GM19452 (cell line): ENCODE data around the gene DAB1.

Experiments
- ATAC-seq: cut with Tn5 transposase; IDR thresholded peaks from one replicate; pipeline ENCODE4 v1.9.1; 2021; ENCODE audit not compliant: unreplicated experiment

Gene DAB1

GRCh38 chr1:57321776-57322175, 102.1 kb downstream of the DAB1 start:
- ATAC-seq = no peak

- no peak for ATAC-seq
These were observed 104.1 kb downstream of the DAB1 start for GRCh38 chr1:57319791-57320190.

DNA sequence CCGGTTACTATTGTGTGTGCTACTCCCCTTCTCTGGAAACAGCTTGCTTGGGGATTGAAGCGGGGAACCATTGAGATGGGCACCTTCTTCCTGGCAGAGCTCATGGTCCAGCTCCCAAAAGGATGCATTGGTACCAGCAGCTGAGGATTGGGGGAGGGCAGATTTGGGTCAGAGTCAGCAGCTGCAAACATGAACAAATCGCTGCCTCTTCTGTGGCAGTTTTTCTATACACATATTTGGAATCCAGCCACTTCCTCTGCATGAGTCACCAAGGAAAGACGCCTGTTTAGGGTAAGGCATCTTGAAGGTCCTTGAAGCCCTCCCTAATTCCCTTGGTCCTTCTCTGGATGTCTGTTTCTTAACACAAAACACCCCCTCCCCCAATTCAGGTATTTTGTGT, 104.7 kb downstream of the DAB1 start:
- ATAC-seq = no peak

DNA sequence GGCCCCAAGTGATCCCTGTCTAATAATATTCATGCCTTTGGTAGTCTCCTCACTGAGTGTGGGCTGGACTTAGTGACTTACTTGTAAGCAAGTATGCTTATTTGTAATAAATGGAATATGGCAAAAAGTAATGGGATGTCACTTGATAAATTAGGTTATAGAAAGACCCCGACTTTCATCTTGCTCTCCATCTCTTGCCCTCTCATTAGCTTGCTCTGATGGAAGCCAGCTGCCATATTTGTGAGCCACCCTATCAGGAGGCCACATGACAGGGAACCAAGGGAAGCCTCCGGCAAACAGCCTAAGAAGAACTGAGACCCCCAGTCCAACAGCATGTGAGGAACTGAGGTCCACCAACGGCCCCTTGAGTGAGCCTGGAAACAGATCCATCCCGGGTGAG, 107.0 kb downstream of the DAB1 start:
- no peak for ATAC-seq

DNA sequence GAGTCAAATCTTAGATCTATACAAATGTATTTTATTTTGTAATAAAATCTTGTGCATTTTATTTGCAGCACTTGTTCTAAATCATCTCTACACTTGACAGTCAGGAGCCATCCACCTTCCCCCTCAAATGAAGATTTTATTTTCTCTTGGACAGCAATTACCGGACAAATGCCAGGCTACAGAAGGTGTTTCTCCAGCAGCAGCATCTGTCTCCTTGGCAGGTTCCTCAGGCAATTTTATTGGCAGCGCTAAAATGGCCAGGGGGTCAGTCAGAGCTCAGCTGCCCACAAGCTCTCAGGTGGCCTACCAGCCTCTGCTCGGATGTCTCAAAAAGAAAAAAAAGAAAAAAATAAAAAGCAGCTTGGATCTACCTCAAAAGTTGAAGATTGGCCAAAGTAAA, 107.6 kb downstream of the DAB1 start:
- no peak for ATAC-seq

GRCh38 chr1:57312869-57313268, 111.0 kb downstream of the DAB1 start:
- ATAC-seq = no peak

- no peak for ATAC-seq
These were observed 112.4 kb downstream of the DAB1 start for GRCh38 chr1:57311411-57311810.

- ATAC-seq = no peak
These were observed 112.9 kb downstream of the DAB1 start for GRCh38 chr1:57311006-57311405.

GRCh38 chr1:57309630-57310029, 114.2 kb downstream of the DAB1 start:
- ATAC-seq = no peak

DNA sequence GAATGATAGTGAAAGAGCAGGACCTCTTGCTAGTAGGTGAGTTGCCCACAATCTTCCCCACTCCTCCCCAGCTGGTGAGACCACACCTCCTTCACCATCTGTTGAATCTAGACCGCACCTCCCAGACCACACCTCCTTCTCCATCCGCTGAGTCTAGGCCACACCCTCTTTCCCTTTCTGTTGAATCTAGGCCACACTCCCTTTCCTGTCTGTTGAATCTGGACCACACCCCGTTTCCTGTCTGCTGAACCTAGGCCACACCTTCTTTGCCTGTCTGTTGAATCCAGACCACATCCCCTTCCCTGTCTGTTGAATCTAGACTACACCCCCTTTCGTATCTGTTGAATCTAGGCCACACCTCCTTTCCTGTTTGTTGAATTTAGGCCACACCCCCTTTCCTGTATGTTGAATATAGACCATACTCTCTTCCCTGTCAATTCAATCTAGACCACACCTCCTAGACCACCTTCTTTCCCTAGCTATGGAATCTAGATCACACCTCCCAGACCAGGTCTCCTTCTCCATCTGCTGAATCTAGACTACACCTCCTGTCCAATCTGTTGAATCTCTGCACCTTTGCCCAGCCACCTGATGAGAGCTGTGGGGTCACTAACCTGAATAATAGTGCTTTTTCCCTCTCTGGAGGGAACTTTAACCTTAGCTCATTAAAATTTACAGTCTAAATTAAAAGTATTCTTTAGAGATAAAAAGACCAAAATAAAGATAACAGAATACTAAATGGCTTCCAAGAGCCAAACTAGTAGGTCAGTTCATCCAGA, 116.3 kb downstream of the DAB1 start:
- peak; percentile 85 for ATAC-seq

DNA sequence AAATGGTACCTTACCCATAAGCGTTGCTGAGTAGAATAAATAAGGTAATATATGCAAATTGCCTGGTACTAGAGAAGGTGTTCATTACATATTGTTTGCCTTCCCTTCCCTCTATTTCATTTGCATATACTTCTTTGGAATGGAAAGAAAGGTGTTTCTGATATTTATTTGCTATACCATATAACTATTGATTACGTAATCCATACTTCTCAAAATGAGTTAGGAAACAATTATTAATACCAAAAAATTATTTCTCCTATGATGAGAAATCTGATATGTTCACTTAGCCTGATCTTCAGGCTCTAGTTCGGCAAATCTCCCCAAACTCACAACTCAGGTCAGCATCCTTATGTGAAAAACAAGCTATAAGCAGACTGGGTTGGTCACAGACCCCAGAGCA, 119.3 kb downstream of the DAB1 start:
- no peak for ATAC-seq

GRCh38 chr1:57302812-57303596, 120.9 kb downstream of the DAB1 start:
- no peak for ATAC-seq

- no peak for ATAC-seq
These were observed 123.7 kb downstream of the DAB1 start for GRCh38 chr1:57300186-57300585.

- no peak for ATAC-seq
These were observed 127.1 kb downstream of the DAB1 start for GRCh38 chr1:57296726-57297250.

GRCh38 chr1:57295326-57295725, 128.5 kb downstream of the DAB1 start:
- ATAC-seq = no peak

GRCh38 chr1:57294177-57294576, 129.7 kb downstream of the DAB1 start:
- no peak for ATAC-seq

DNA sequence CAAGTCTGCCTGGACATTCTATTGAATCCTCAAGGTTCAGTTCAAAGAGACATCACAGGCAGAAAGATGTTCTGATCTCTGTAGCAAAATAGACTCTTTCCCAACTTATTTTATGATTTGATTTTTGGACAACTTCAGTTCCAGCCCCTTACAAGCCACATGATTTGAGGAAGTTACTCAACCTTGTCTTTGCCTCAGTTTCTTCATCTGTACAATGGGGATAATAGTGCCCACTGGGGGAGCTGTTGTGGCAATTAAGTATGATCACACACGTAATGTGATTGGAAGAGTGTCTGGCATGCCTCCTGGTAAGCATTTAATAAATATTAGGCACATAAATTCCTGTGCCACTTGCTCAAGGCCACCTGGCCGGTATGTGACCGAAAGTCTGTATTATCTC, 130.6 kb downstream of the DAB1 start:
- ATAC-seq = no peak

- no peak for ATAC-seq
These were observed 134.1 kb downstream of the DAB1 start for GRCh38 chr1:57289781-57290180.

DNA sequence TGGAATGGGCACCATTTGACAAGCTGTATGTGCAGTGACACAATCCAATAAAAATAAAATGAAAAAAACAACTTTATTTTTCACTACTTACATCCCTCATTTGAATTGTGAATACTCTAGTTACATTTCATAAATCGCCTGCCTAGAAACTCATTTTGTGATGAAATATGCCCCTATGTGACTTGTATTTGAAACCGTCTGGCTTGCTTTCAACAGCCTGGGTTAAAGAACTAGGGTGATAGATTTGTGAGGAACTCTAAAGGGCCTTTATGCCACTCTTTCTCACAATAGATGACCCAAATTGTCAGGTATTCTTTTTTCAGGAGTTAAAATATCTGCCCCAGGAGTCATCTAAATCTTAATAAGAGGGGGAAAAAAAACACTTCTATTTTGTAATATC, 137.9 kb downstream of the DAB1 start:
- ATAC-seq = no peak

DNA sequence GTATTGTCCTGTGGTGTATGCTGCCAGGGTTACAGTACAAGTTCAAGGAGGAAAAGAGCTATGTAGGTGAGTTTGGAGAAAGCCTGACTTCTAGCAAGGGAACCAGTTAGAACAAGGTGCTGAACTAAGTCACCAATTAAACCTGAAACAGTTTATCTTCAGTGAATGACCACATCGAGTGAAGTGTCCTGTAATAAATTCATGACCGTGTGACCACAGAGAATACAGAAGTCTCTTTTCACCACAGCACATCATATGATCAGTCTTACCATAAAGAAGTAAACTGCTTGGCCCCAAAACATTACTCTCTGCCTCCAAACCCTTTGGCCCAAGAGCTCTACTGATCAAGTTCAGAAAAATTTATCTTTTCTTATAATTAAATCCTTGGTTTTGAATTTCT, 141.4 kb downstream of the DAB1 start:
- no peak for ATAC-seq

GRCh38 chr1:57281324-57281723, 142.5 kb downstream of the DAB1 start:
- ATAC-seq = no peak
